Glutamatergic neuron (in vitro differentiated cells): ENCODE measurements around the gene ATAD1. TPM values are rescaled to one million over a fixed set of nuclear protein-coding genes. Genes with fewer than 3 reads are reported as not detected.

Experiments
- DNase-seq: peaks from one replicate; pipeline ENCODE4 v3.0.0; 2022
- H3K27ac Mint-ChIP-seq: one replicate; pipeline ENCODE4 v1.8.0; 2020; ENCODE audit warnings: mild to moderate bottlenecking, mixed read lengths, inconsistent platforms; ENCODE audit not compliant: unreplicated experiment
- H3K27me3 Mint-ChIP-seq: one replicate; pipeline ENCODE4 v1.8.0; 2020; ENCODE audit warnings: mild to moderate bottlenecking, moderate library complexity, mixed read lengths, inconsistent platforms; ENCODE audit not compliant: unreplicated experiment
- H3K36me3 Mint-ChIP-seq: one replicate; pipeline ENCODE4 v1.8.0; 2020; ENCODE audit warnings: mild to moderate bottlenecking, mixed read lengths, inconsistent platforms; ENCODE audit not compliant: unreplicated experiment
- H3K4me1 Mint-ChIP-seq: one replicate; pipeline ENCODE4 v1.8.0; 2020; ENCODE audit warnings: mild to moderate bottlenecking, low read depth, mixed read lengths, inconsistent platforms; ENCODE audit not compliant: unreplicated experiment
- H3K4me3 Mint-ChIP-seq: one replicate; pipeline ENCODE4 v1.8.0; 2020; ENCODE audit warnings: mild to moderate bottlenecking, mixed read lengths, inconsistent platforms; ENCODE audit not compliant: unreplicated experiment
- H3K9me3 Mint-ChIP-seq: one replicate; pipeline ENCODE4 v1.8.0; 2020; ENCODE audit warnings: mild to moderate bottlenecking, moderate library complexity, mixed read lengths, inconsistent platforms; ENCODE audit not compliant: unreplicated experiment
- CTCF ChIP-seq: fragments of 200-600 bp; sonication (generic); IDR thresholded peaks from one replicate; pipeline ENCODE4 v1.5.0; 2021; ENCODE audit not compliant: partially characterized antibody, unreplicated experiment
- total RNA-seq: library from RNA; stranded (reverse); fragmentation: NEBNext Ultra II Directional; extraction: Animal tissue kit (Norgen Biotek cat#: 25700); gene quantifications from one replicate; pipeline ENCODE4 v1.2.1, GENCODE V29; 2021; ENCODE audit not compliant: unreplicated experiment

ATAD1 gene
- total RNA-seq, 1 donor from 2014 or later, result 79.0 TPM

DNA sequence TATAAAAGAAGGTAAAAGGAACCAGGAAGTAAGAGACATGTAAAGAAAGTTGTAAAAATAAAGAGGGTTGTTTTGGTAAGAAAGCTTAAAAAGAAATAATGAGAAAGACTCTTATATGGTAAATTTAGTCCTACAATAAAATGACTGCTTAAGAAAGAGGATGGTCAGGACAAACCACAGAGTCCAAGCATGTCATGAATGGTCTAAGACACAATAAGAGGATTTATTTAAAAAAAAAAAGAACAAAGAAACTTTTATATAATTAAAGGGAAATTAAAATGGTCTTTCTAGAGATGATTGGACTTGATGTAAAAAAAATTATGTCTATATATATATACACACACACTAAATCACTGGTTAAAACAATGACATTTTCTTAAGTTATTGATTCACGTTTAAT, 18.2 kb downstream of the ATAD1 start:
- TF ChIP-seq CTCF, result no peak
- Mint-ChIP-seq H3K36me3 (peaks cover 51% of the 10 kb centered on the region), H3K27ac (no peak overlapping the region), H3K4me3 (no peak overlapping the region), H3K4me1 (no peaks in the 10 kb centered on the region), H3K9me3 (peaks cover 7% of the 10 kb centered on the region), H3K27me3 (no peaks in the 10 kb centered on the region)
- DNase-seq, result no peak

- H3K36me3 Mint-ChIP-seq, result peaks cover 37% of the 10 kb centered on the region
- H3K27me3 Mint-ChIP-seq, result no peaks in the 10 kb centered on the region
- no peak for DNase-seq
- H3K9me3 Mint-ChIP-seq, result peaks cover 7% of the 10 kb centered on the region
- TF ChIP-seq CTCF, result no peak
- H3K27ac Mint-ChIP-seq, result no peak overlapping the region
- H3K4me3 Mint-ChIP-seq, result no peak overlapping the region
- H3K4me1 Mint-ChIP-seq, result no peaks in the 10 kb centered on the region
Observed at GRCh38 chr10:87798082-87798481, 19.9 kb downstream of the ATAD1 start.

DNA sequence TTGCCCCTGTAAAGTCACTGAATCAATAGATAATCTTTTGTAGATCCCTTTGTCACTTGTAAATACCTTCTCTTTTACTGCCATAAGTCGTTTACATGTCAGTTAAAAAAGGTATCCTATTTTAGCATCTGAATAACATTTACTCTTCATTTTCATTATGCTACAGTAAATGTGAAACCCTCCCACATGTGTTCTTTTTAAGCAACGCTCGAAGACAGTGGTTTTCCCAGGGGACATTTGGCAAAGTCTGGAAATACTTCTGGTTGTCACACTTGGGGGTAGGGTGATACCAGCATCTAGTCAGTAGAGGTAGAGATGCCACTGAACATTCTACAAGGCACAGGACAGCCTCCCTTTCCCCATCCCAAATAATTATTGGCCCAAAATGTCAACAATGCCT, 23.7 kb downstream of the ATAD1 start:
- TF ChIP-seq CTCF, result no peak
- Mint-ChIP-seq H3K36me3 (peaks cover 7% of the 10 kb centered on the region), H3K4me3 (no peak overlapping the region), H3K4me1 (no peaks in the 10 kb centered on the region), H3K9me3 (peaks cover 1% of the 10 kb centered on the region), H3K27ac (no peak overlapping the region), H3K27me3 (peaks cover under 1% of the 10 kb centered on the region)
- no peak for DNase-seq

- H3K27me3 Mint-ChIP-seq, result peaks cover 2% of the 10 kb centered on the region
- no peaks in the 10 kb centered on the region for H3K4me1 Mint-ChIP-seq
- TF ChIP-seq CTCF, result no peak
- DNase-seq, result no peak
- H3K9me3 Mint-ChIP-seq, result no peaks in the 10 kb centered on the region
- H3K4me3 Mint-ChIP-seq, result no peak overlapping the region
- H3K27ac Mint-ChIP-seq, result no peak overlapping the region
- H3K36me3 Mint-ChIP-seq, result no peaks in the 10 kb centered on the region
Observed at GRCh38 chr10:87790185-87790584, 27.8 kb downstream of the ATAD1 start.

DNA sequence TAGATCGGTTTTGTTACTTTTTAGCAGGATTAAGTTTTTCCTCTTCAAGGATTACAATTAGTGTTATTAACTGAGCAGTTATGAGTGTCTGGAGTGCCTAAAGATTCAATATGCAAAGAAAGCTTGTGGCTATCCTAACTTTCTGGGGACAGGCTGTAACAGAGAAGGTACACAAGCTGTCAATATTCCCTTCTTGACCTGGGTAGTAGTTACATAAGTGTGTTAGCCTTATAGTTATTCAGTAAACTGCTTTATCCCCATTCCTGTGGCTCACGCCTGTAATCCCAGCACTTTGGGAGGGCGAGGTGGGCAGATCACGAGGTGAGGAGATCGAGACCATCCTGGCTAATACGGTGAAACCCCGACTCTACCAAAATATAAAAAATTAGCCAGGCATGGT, 31.6 kb downstream of the ATAD1 start:
- Mint-ChIP-seq H3K27ac (no peak overlapping the region), H3K36me3 (peaks cover 1% of the 10 kb centered on the region), H3K4me1 (no peaks in the 10 kb centered on the region), H3K4me3 (no peak overlapping the region), H3K27me3 (peaks cover 2% of the 10 kb centered on the region), H3K9me3 (no peaks in the 10 kb centered on the region)
- DNase-seq, result no peak
- no peak for TF ChIP-seq CTCF
